ENCODE results near the gene ARHGAP29. TPM values are rescaled to one million over a fixed set of nuclear protein-coding genes. Genes with fewer than 3 reads are reported as not detected.
A peak's percentile ranks its signal among the peaks of the same experiment; 100 is the strongest.

Gene ARHGAP29
- total and polyA plus RNA-seq, 2 of the 4 experiments (the other 2 are of a cell fraction), result 19.1 to 30.3 TPM

DNA sequence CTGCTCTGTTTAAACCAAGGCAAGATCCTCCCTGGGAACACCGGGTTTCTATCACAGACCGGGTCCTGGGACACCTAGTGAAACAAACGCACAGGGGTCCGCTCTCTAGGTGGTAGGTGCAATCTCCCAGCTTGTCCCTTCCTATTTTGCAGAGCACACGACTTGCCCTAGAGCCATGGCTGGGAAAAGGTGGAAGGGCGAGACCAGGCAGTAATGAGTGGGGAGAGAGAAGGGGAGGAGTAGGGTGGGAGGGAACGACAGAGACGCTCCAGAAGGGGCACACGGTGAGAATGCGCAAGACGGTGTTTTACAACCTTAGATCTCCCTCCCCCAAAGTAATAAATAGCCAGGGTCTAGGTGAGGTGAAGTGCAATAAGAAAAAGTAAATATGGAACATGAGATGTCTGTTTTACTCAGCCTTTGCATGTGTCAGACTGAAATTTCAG lies 9.3 kb upstream of the ARHGAP29 start:
- no peak overlapping the region for H2BK20ac ChIP-seq (ENCODE audit: low read depth, low read length)
- ChIA-PET POLR2A (ENCODE audit: unreplicated experiment) (no interaction called here), CTCF (interaction anchor here (1.0 kb wide), 1 partner anchor 9 kb away, joined by 3 read pairs; the partner anchor contains the start of gene ARHGAP29)
- 37% methylated on average over 2 of the region's 11 CpGs; no CpG with 5 or more reads in 1 of the 2 experiments for WGBS, 2 experiments (ENCODE audit: extremely low coverage in 2 of 2, insufficient read length in 1 of 2)
- intact Hi-C loops (cut with micrococcal nuclease), result loop anchor here (1.0 to 5.0 kb wide), 2 partner anchors 79 to 221 kb away; no protein-coding TSS in a partner anchor
- H3K4ac ChIP-seq (ENCODE audit: low read depth, low read length), result peak overlapping the region; percentile 23; the same call in 1 of the 2 replicates
- TF ChIP-seq POLR2A (IDR thresholded peaks at IDR 0.05; ENCODE audit: low read depth, low read length) (no peak), MAFK (IDR thresholded peaks at IDR 0.05; ENCODE audit: low read depth, low read length) (no peak), BHLHE40 (IDR thresholded peaks at IDR 0.05; ENCODE audit: low read depth, low read length) (no peak), CHD1 (IDR thresholded peaks at IDR 0.05; ENCODE audit: low read depth, low read length) (no peak), MXI1 (IDR thresholded peaks at IDR 0.05; ENCODE audit: borderline replicate concordance, low read depth, low read length) (no peak), FOS (IDR thresholded peaks at IDR 0.05; ENCODE audit: low read depth, low read length) (no peak), RCOR1 (IDR thresholded peaks at IDR 0.05; ENCODE audit: insufficient replicate concordance, low read length) (no peak), RFX5 (IDR thresholded peaks at IDR 0.05; ENCODE audit: low read depth, low read length) (no peak), NFE2L2 (IDR thresholded peaks at IDR 0.05; ENCODE audit: low read depth, low read length) (no peak), MAZ (IDR thresholded peaks at IDR 0.05; ENCODE audit: borderline replicate concordance, low read depth, low read length) (no peak), SMC3 (IDR thresholded peaks at IDR 0.05; ENCODE audit: low read depth, low read length) (no peak), RAD21 (IDR thresholded peaks at IDR 0.05; ENCODE audit: low read length) (no peak), CEBPB (IDR thresholded peaks at IDR 0.05; ENCODE audit: low read depth, low read length) (no peak)
- TF ChIP-seq, protein P1, sequence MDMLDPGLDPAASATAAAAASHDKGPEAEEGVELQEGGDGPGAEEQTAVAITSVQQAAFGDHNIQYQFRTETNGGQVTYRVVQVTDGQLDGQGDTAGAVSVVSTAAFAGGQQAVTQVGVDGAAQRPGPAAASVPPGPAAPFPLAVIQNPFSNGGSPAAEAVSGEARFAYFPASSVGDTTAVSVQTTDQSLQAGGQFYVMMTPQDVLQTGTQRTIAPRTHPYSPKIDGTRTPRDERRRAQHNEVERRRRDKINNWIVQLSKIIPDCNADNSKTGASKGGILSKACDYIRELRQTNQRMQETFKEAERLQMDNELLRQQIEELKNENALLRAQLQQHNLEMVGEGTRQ (IDR thresholded peaks at IDR 0.05; ENCODE audit: low read depth, low read length), result no peak
- TF ChIP-seq, protein P2, sequence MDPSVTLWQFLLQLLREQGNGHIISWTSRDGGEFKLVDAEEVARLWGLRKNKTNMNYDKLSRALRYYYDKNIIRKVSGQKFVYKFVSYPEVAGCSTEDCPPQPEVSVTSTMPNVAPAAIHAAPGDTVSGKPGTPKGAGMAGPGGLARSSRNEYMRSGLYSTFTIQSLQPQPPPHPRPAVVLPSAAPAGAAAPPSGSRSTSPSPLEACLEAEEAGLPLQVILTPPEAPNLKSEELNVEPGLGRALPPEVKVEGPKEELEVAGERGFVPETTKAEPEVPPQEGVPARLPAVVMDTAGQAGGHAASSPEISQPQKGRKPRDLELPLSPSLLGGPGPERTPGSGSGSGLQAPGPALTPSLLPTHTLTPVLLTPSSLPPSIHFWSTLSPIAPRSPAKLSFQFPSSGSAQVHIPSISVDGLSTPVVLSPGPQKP (IDR thresholded peaks at IDR 0.05; ENCODE audit: borderline replicate concordance, low read depth, low read length), result no peak
- TF ChIP-seq, protein P3, sequence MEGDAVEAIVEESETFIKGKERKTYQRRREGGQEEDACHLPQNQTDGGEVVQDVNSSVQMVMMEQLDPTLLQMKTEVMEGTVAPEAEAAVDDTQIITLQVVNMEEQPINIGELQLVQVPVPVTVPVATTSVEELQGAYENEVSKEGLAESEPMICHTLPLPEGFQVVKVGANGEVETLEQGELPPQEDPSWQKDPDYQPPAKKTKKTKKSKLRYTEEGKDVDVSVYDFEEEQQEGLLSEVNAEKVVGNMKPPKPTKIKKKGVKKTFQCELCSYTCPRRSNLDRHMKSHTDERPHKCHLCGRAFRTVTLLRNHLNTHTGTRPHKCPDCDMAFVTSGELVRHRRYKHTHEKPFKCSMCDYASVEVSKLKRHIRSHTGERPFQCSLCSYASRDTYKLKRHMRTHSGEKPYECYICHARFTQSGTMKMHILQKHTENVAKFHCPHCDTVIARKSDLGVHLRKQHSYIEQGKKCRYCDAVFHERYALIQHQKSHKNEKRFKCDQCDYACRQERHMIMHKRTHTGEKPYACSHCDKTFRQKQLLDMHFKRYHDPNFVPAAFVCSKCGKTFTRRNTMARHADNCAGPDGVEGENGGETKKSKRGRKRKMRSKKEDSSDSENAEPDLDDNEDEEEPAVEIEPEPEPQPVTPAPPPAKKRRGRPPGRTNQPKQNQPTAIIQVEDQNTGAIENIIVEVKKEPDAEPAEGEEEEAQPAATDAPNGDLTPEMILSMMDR (conservative IDR thresholded peaks at IDR 0.05; ENCODE audit: low read depth, low read length), result no peak
- peak overlapping the region; percentile 83 for H3K4me3 ChIP-seq (ENCODE audit: insufficient read depth, low read depth, low read length)
- peaks cover 0 to 13% of the 10 kb centered on the region in 2 experiments; a peak in 2 of 4 replicates for H3K79me1 ChIP-seq (ENCODE audit: low read depth in 1 of 2, low read length in 2 of 2)
- H4K20me1 ChIP-seq (ENCODE audit: insufficient read depth, low read length), result no peaks in the 10 kb centered on the region
- H2BK120ac ChIP-seq (ENCODE audit: low read depth, low read length), result peak overlapping the region; percentile 26; the same call in 1 of the 2 replicates
- H4K5ac ChIP-seq (ENCODE audit: low read depth, low read length), result no peak overlapping the region
- H2AK5ac ChIP-seq (ENCODE audit: low read depth, low read length), result no peak overlapping the region
- DNase-seq (no peak), ATAC-seq (ENCODE audit: low read depth) (peak; percentile 9; the same call in 1 of the 2 replicates)
- peak overlapping the region; percentile 25 for H2AK9ac ChIP-seq (replicated peaks; ENCODE audit: low read depth, low read length, poor library complexity)
- H3K4me1 ChIP-seq (ENCODE audit: control insufficient read depth, insufficient read depth, low read length), result no peaks in the 10 kb centered on the region
- H4K91ac ChIP-seq (ENCODE audit: insufficient read depth, low read depth, low read length), result no peak overlapping the region
- in situ Hi-C loops (cut with MboI; ENCODE audit: low sequenced_read_pairs), result loop anchor here (10.0 kb wide), 1 partner anchor 182 kb away; no protein-coding TSS in a partner anchor
- no peak overlapping the region for H3K56ac ChIP-seq (ENCODE audit: extremely low read depth, insufficient read depth, low read length)
- BruUV-seq (replicated peaks), result no TSS peak
- H2BK5ac ChIP-seq (ENCODE audit: low read depth, low read length, poor library complexity, severe bottlenecking), result no peak overlapping the region
- peak overlapping the region; percentile 72; the same call in 1 of the 2 replicates for H3K9ac ChIP-seq (ENCODE audit: low read depth, low read length)
- dilution Hi-C loops (cut with HindIII; ENCODE audit: low sequenced_read_pairs, unreplicated experiment), result no loop called here
- no peak overlapping the region for H3K27ac ChIP-seq (ENCODE audit: insufficient read depth, low read length)
- H3K9me1 ChIP-seq (ENCODE audit: insufficient read depth, low read length), result 0 out of 2 replicates have a peak, but pooled peaks cover 2% of the 10 kb centered on the region
- no peak overlapping the region for H3K18ac ChIP-seq (ENCODE audit: low read depth, low read length)
- H3K4me2 ChIP-seq (ENCODE audit: low read depth, low read length), result peak overlapping the region; percentile 87
- H3K14ac ChIP-seq (replicated peaks; ENCODE audit: low read depth, low read length), result peak overlapping the region; percentile 24
- peak overlapping the region; percentile 67 for H3K23ac ChIP-seq (ENCODE audit: low read depth, low read length)
- H4K8ac ChIP-seq (ENCODE audit: low read depth in 2 of 2, low read length in 2 of 2), result no peak overlapping the region; a peak in 1 of 4 replicates
- H3K27me3 ChIP-seq (ENCODE audit: control insufficient read depth, insufficient read depth, low read length), result no peaks in the 10 kb centered on the region
- 0 out of 3 replicates have a peak overlapping the region, but pooled peaks have one; percentile 4 for H2BK15ac ChIP-seq (ENCODE audit: low read depth, low read length)
- H3K9me3 ChIP-seq (ENCODE audit: control insufficient read depth, insufficient read depth, low read length), result no peaks in the 10 kb centered on the region
- H2AFZ ChIP-seq (replicated peaks; ENCODE audit: low read length, poor library complexity), result peak overlapping the region; percentile 81
- no peaks in the 10 kb centered on the region for H3K36me3 ChIP-seq (ENCODE audit: control insufficient read depth, insufficient read depth, low read length)

Data from IMR-90 (cell line).